RWPE1 (cell line): ENCODE data around the gene RTP3.
A peak's percentile ranks its signal among the peaks of the same experiment; 100 is the strongest.

ENCODE experiments used
- CTCF ChIA-PET: fragments of 350-600 bp; sonication (Branson Sonifier 250); formaldehyde crosslinking; extraction: SDS; loops from one replicate; lab custom pipeline; 2021; lab: Yijun Ruan, JAX
- POLR2A ChIA-PET: fragments of 400-600 bp; formaldehyde crosslinking; extraction: SDS; loops from one replicate; lab custom pipeline; 2020; ENCODE audit warnings: antibody characterized with exemption; ENCODE audit not compliant: low non-redundant PET; lab: Yijun Ruan, JAX
- DNase-seq: peaks from one replicate; pipeline ENCODE4 v3.0.0; 2012; ENCODE audit warnings: low spot score
- H3K27ac ChIP-seq: fragments of 450-650 bp; 2 replicates; pipeline ENCODE4 v1.5.1; 2017
- TF ChIP-seq, protein P1 (sequence below): fragments of 450-650 bp; conservative IDR thresholded peaks from 2 replicates; pipeline ENCODE4 v1.5.1; 2017; ENCODE audit warnings: low read depth, mild to moderate bottlenecking

The RTP3 gene

DNA sequence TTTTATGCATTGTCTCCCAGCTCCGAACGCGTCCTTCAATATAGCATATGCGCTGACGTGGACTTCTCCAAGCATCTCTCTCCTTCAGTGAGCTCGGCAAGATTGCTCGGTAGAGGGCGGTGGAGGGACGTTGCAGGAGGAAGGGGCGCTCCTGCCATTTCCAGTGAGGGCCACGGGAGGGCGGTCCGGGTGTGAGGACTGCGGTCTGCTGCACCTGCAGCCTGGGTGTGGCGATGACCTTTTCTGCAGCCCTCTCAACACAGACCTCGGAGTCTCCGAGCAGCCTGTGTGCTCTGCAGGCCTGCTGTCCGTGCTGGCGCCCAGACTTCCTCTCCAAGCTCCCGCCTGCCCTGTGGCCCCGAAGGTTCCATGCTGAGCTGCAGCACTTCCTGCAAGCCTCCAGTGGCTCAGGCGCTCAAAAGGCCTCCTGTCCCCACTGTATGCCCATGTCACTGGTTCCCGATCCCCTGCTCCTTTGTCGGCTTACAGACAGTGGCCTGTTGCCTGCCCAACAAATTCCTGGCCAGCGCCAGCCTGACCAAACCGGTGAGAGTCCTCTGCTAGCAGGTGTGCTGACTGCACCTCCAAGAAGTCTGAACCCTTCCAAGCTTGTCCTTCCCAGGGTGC is 8.9 kb upstream of the RTP3 start:
- TF ChIP-seq, protein P1, sequence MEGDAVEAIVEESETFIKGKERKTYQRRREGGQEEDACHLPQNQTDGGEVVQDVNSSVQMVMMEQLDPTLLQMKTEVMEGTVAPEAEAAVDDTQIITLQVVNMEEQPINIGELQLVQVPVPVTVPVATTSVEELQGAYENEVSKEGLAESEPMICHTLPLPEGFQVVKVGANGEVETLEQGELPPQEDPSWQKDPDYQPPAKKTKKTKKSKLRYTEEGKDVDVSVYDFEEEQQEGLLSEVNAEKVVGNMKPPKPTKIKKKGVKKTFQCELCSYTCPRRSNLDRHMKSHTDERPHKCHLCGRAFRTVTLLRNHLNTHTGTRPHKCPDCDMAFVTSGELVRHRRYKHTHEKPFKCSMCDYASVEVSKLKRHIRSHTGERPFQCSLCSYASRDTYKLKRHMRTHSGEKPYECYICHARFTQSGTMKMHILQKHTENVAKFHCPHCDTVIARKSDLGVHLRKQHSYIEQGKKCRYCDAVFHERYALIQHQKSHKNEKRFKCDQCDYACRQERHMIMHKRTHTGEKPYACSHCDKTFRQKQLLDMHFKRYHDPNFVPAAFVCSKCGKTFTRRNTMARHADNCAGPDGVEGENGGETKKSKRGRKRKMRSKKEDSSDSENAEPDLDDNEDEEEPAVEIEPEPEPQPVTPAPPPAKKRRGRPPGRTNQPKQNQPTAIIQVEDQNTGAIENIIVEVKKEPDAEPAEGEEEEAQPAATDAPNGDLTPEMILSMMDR: peak; percentile 92
- DNase-seq: peak; percentile 80
- POLR2A ChIA-PET: no interaction called here
- CTCF ChIA-PET: interaction anchor here (0.6 to 1.4 kb wide), 20 partner anchors 9 to 1934 kb away, joined by 3 to 7 read pairs (median 4); partner anchors contain the start of genes LRRC2, RTP3 and ZKSCAN7
- no peak overlapping the region for H3K27ac ChIP-seq

DNA sequence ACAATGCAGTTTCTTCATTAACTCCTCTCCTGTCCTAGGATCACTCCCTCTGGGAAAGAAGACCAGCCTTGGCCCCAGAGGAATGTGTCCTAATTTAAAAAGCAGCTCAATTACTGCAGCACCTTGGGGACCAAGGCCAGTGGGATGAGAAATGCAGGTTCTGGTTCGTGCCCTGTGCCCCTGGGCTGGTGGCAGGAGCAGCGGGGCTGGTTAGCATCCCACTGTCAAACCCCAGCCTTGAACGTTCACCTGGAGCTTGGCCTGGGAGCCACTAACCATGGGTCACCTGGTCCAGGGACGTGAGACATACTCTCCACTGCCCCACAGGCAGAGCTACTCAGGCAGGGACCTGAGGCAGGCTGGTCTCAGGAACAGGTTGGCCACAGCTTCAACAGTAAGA is 8.4 kb upstream of the RTP3 start:
- POLR2A ChIA-PET: no interaction called here

DNA sequence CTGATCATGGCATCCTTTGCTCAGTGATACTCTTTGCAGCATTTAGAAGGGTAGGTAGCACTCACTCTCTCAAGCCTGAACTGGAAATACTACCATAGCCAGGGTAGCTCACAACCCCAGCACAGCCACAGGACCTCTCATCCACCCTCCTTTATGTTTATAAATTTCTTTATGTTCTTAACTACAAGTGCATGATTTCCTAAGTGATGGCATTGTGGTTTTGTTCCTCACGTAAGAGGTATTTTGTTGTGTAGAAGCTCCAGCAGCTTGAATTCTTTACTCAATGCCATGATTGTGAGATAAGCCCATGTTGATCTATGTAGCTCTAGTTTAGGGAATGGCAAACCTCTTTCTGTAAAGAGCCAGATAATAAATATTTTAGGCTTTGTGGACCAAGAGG is 7.9 kb upstream of the RTP3 start:
- TF ChIP-seq, protein P1: no peak
- no peak overlapping the region for H3K27ac ChIP-seq
- ChIA-PET POLR2A (no interaction called here), CTCF (interaction anchor here (0.6 to 1.4 kb wide), 5 partner anchors 8 to 265 kb away, joined by 3 to 6 read pairs (median 4); partner anchors contain the start of gene RTP3)
- no peak for DNase-seq

More for the DNA sequence above, 8.4 kb upstream of the RTP3 start:
- CTCF ChIA-PET: interaction anchor here (0.6 to 1.4 kb wide), 6 partner anchors 9 to 266 kb away, joined by 3 to 6 read pairs (median 4); partner anchors contain the start of gene RTP3
- H3K27ac ChIP-seq: no peak overlapping the region
- DNase-seq: no peak
- TF ChIP-seq, protein P1: no peak

DNA sequence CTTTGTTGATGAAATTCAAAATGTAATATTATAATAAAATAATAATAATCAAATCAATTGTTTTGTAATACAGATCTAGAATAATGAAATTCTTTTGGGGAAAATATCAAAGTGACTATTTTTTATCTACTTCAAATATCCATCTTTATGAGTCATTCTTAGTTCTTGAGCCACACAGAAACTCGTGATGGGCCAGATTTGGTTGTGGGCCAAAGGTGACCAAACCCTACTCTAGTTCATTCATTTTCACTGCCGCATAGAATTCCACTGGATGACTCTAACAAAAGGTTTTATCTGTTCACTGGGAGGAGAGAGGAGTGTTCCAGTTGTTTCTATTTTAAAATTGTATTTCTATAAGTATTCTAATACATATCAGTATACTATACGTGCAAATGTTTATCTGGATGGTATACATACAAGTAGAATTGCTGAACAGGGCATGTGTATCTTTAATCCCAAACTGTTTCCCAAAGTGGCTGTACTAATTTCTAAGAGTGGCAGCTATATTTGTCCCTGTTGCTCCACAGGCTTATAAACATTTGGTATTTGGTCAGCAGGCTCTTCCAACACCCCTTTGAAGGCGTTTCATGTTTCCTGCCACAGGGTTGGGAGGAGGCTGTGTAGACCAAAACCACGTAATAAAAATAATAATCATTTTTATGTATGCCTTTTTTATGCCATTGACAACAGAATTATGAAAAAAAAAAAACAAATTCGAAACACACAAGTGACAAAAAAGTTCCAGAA is 7.3 kb upstream of the RTP3 start:
- no peak for DNase-seq
- TF ChIP-seq, protein P1: no peak
- ChIA-PET POLR2A (no interaction called here), CTCF (interaction anchor here (1.4 kb wide), 1 partner anchor 8 kb away, joined by 5 read pairs; the partner anchor contains the start of gene RTP3)
- no peak overlapping the region for H3K27ac ChIP-seq

DNA sequence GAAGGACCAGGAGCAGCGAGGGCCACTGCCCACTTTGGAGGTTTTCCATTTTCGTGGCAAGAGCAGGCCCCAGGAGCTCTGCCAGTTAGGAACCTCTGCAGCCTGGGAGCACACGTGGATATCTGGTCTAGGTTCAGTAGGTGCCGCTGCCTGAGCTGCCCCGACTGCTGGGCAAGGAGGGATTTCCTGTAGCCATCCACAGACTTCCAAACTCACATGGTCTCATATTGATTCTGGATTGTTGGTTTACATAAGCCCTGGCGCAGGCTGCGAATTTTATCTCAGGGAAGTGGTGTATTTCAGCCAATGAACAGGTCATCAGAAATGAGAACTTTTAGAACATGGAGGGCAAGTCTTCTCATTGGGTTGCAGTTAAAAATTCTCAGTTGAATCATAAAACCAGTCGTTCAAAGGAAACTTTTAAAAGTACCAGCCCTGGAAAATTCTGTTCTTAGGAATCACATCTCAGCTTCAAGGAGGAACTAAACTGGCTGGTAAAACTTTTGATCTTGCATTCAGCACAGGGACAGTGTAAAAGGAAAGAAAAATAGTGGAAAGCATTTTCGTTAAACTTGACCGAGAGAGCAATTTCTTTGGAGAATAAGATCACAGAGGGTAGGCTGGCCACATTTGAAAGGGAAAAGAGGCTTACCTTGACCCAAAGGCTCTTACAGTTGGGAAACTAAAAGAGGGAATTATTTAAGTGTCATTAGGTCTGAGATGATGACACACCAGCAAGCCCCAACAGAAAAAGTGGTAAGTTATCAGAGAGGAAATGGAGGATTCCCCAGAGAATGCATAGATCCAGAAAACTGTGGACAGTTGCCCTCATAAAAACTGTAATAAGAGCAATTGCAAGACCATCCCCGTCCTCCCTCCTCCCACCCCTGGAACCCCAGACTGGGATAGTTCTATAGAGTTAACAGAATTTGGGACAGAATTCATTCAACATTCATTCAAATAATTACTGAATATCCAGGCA is 6.4 kb upstream of the RTP3 start:
- no peak overlapping the region for H3K27ac ChIP-seq
- TF ChIP-seq, protein P1: no peak
- ChIA-PET POLR2A (no interaction called here), CTCF (no interaction called here)
- DNase-seq: no peak
